H1 (cell line): ENCODE data around the gene SEC14L5. TPM values are rescaled to one million over a fixed set of nuclear protein-coding genes. Genes with fewer than 3 reads are reported as not detected.

Experiments used
- CTCF ChIA-PET: fragments of 300-600 bp; sonication (Branson Sonifier 250); formaldehyde crosslinking; loops from one replicate; lab custom pipeline; 2021; ENCODE audit not compliant: partially characterized antibody; lab: Charles Lee
- POLR2A ChIA-PET: fragments of 300-600 bp; sonication (Branson Sonifier 250); formaldehyde crosslinking; loops from one replicate; lab custom pipeline; 2021; ENCODE audit warnings: inconsistent platforms; ENCODE audit not compliant: partially characterized antibody; lab: Charles Lee
- DNase-seq, 2 experiments: peaks; one replicate each; pipeline versions ENCODE4 v3.0.0 to v3.0.0-alpha.2; 2010 to 2022; ENCODE audit warnings: low spot score in 2 of 2, low read depth in 1 of 2, mixed read lengths in 1 of 2
- FAIRE-seq: peaks from 2 replicates; lab custom pipeline; 2011; peaks lifted over from hg19 to GRCh38; lab: Jason Lieb, UNC
- H2AFZ ChIP-seq: 2 replicates; pipeline ENCODE4 v1.8.1; 2012; ENCODE audit warnings: low read length, inconsistent platforms
- H2AK5ac ChIP-seq: 2 replicates; pipeline ENCODE4 v1.6.1; 2013; ENCODE audit warnings: low read depth, low read length
- H2BK120ac ChIP-seq: replicated peaks from 2 replicates; pipeline ENCODE3; 2013; ENCODE audit warnings: low read depth, low read length, inconsistent platforms
- H2BK12ac ChIP-seq: 2 replicates; pipeline ENCODE4 v1.6.1; 2013; ENCODE audit warnings: low read depth, low read length
- H2BK15ac ChIP-seq: 2 replicates; pipeline ENCODE4 v1.6.1; 2013; ENCODE audit warnings: low read length
- H2BK20ac ChIP-seq: 2 replicates; pipeline ENCODE4 v1.6.1; 2013; ENCODE audit warnings: low read length
- H2BK5ac ChIP-seq: 2 replicates; pipeline ENCODE4 v1.6.1; 2013; ENCODE audit warnings: low read depth, low read length
- H3K14ac ChIP-seq: 2 replicates; pipeline ENCODE4 v1.6.1; 2013; ENCODE audit warnings: inconsistent platforms; ENCODE audit not compliant: insufficient read length
- H3K18ac ChIP-seq: 2 replicates; pipeline ENCODE4 v1.6.1; 2013; ENCODE audit warnings: low read length; ENCODE audit errors: extremely low read depth
- H3K23ac ChIP-seq: 2 replicates; pipeline ENCODE4 v1.6.1; 2013; ENCODE audit warnings: inconsistent platforms; ENCODE audit not compliant: insufficient read length
- H3K23me2 ChIP-seq: 2 replicates; pipeline ENCODE4 v1.6.1; 2013; ENCODE audit warnings: low read depth, low read length
- H3K27ac ChIP-seq: 2 replicates; pipeline ENCODE4 v1.6.1; 2011; ENCODE audit warnings: low read depth, low read length, inconsistent platforms
- H3K27me3 ChIP-seq, 4 experiments: replicated peaks in 1 of 4; 1 replicate in 1 of 4; 2 replicates in 3 of 4; pipeline versions ENCODE4 v1.6.1 to v1.8.1; 2011 to 2013; ENCODE audit warnings: low read length in 3 of 4, mild to moderate bottlenecking in 3 of 4, inconsistent platforms in 2 of 4, mixed read lengths in 2 of 4, moderate library complexity in 1 of 4; ENCODE audit not compliant: control insufficient read depth in 3 of 4, insufficient read depth in 3 of 4; ENCODE audit errors: extremely low read depth in 1 of 4
- H3K36me3 ChIP-seq, 4 experiments: 2 replicates each; pipeline versions ENCODE4 v1.6.1 to v1.8.1; 2011 to 2013; ENCODE audit warnings: mild to moderate bottlenecking in 4 of 4, low read length in 3 of 4, moderate library complexity in 2 of 4, control low read depth in 1 of 4, inconsistent platforms in 1 of 4; ENCODE audit not compliant: insufficient read depth in 4 of 4, control insufficient read depth in 2 of 4
- H3K4ac ChIP-seq: replicated peaks from 2 replicates; pipeline ENCODE3; 2013; ENCODE audit warnings: low read length, low read depth, mixed read lengths, inconsistent platforms; ENCODE audit not compliant: insufficient read length
- H3K4me1 ChIP-seq, 4 experiments: replicated peaks in 1 of 4; 1 replicate in 1 of 4; 2 replicates in 3 of 4; pipeline versions ENCODE4 v1.6.1 to v1.8.1; 2011 to 2013; ENCODE audit warnings: low read length in 3 of 4, inconsistent platforms in 2 of 4, mixed read lengths in 1 of 4; ENCODE audit not compliant: insufficient read depth in 4 of 4, control insufficient read depth in 3 of 4
- H3K4me2 ChIP-seq, 2 experiments: 2 replicates each; pipeline versions ENCODE4 v1.6.1 to v1.8.1; 2011 to 2013; ENCODE audit warnings: low read depth in 2 of 2, low read length in 2 of 2, control low read depth in 1 of 2, inconsistent platforms in 1 of 2, mild to moderate bottlenecking in 1 of 2; ENCODE audit not compliant: insufficient read depth in 1 of 2
- H3K4me3 ChIP-seq, 4 experiments: fragments of 200-600, 300-600 bp in 1 of 4; sonication (generic), shearing (Covaris generic), sonication (Bioruptor Twin) in 1 of 4; 2 replicates each; pipeline versions ENCODE4 v1.5.1 to v1.8.1; 2011 to 2016; ENCODE audit warnings: low read length in 4 of 4, low read depth in 3 of 4, control low read depth in 2 of 4, inconsistent platforms in 2 of 4, mild to moderate bottlenecking in 2 of 4, mixed read lengths in 1 of 4, moderate library complexity in 1 of 4; ENCODE audit not compliant: insufficient read depth in 2 of 4; ENCODE audit errors: extremely low read depth in 1 of 4
- H3K56ac ChIP-seq: replicated peaks from 2 replicates; pipeline ENCODE3; 2013; ENCODE audit warnings: low read depth, mild to moderate bottlenecking, mixed read lengths, low read length, inconsistent platforms; ENCODE audit not compliant: insufficient read length
- H3K79me1 ChIP-seq: 2 replicates; pipeline ENCODE4 v1.6.1; 2013; ENCODE audit warnings: low read depth, low read length, control low read depth
- H3K79me2 ChIP-seq, 2 experiments: 2 replicates each; pipeline versions ENCODE4 v1.6.1 to v1.8.1; 2012 to 2013; ENCODE audit warnings: low read length in 2 of 2, mild to moderate bottlenecking in 2 of 2, inconsistent platforms in 1 of 2; ENCODE audit not compliant: insufficient read depth in 2 of 2, control insufficient read depth in 1 of 2
- H3K9ac ChIP-seq, 4 experiments: replicated peaks in 1 of 4; 1 replicate in 1 of 4; 2 replicates in 3 of 4; pipeline versions ENCODE4 v1.6.1 to v1.8.1; 2011 to 2013; ENCODE audit warnings: low read depth in 3 of 4, low read length in 3 of 4, control low read depth in 2 of 4, mild to moderate bottlenecking in 2 of 4, moderate library complexity in 2 of 4, inconsistent platforms in 1 of 4; ENCODE audit errors: extremely low read depth in 1 of 4
- H3K9me3 ChIP-seq, 2 experiments: 2 replicates each; pipeline versions ENCODE4 v1.6.1 to v1.8.1; 2012 to 2013; ENCODE audit warnings: mild to moderate bottlenecking in 2 of 2, moderate library complexity in 2 of 2, control low read depth in 1 of 2, inconsistent platforms in 1 of 2, low read depth in 1 of 2, low read length in 1 of 2, mixed read lengths in 1 of 2; ENCODE audit not compliant: insufficient read depth in 2 of 2
- H4K20me1 ChIP-seq, 2 experiments: replicated peaks in 1 of 2; 2 replicates each; pipeline versions ENCODE3 to v1.8.1; 2011 to 2013; ENCODE audit warnings: inconsistent platforms in 2 of 2, low read length in 2 of 2, mild to moderate bottlenecking in 1 of 2; ENCODE audit not compliant: insufficient read depth in 2 of 2, control insufficient read depth in 1 of 2
- H4K5ac ChIP-seq: 2 replicates; pipeline ENCODE4 v1.6.1; 2013; ENCODE audit warnings: low read length, low read depth, mixed read lengths, inconsistent platforms; ENCODE audit not compliant: insufficient read length
- H4K8ac ChIP-seq: 2 replicates; pipeline ENCODE4 v1.8.0; 2013; ENCODE audit warnings: mild to moderate bottlenecking, moderate library complexity, low read length, inconsistent platforms; ENCODE audit not compliant: insufficient read depth; ENCODE audit errors: extremely low read depth
- H4K91ac ChIP-seq: replicated peaks from 2 replicates; pipeline ENCODE3; 2013; ENCODE audit warnings: low read length, mixed read lengths, inconsistent platforms; ENCODE audit not compliant: insufficient read length
- CEBPB ChIP-seq: IDR thresholded peaks from 2 replicates; pipeline ENCODE4 v1.6.1; 2012; ENCODE audit warnings: low read depth, low read length
- CREB1 ChIP-seq: IDR thresholded peaks from 2 replicates; pipeline ENCODE4 v1.6.1; 2012; ENCODE audit warnings: inconsistent platforms
- EGR1 ChIP-seq: IDR thresholded peaks from 2 replicates; pipeline ENCODE4 v1.6.1; 2011; ENCODE audit warnings: low read depth, low read length, borderline replicate concordance
- GABPA ChIP-seq: IDR thresholded peaks from 2 replicates; pipeline ENCODE4 v1.6.1; 2011; ENCODE audit warnings: mild to moderate bottlenecking, low read length, moderate library complexity, borderline replicate concordance; ENCODE audit not compliant: insufficient read depth
- JUN ChIP-seq: IDR thresholded peaks from 2 replicates; pipeline ENCODE4 v1.6.1; 2011; ENCODE audit warnings: low read depth, mild to moderate bottlenecking, improper control_type of control experiment, low read length
- KDM1A ChIP-seq: fragments of 200-600, 300-600 bp; sonication (generic); IDR thresholded peaks from 2 replicates; pipeline ENCODE4 v1.7.1; 2016; ENCODE audit warnings: mild to moderate bottlenecking, low read length, borderline replicate concordance
- KDM5A ChIP-seq: fragments of 200-600 bp; IDR thresholded peaks from 2 replicates; pipeline ENCODE4 v1.7.1; 2012; ENCODE audit warnings: mild to moderate bottlenecking, low read length, inconsistent platforms, mixed read lengths
- MAFK ChIP-seq: IDR thresholded peaks from 2 replicates; pipeline ENCODE4 v1.6.1; 2012; ENCODE audit warnings: low read depth, mild to moderate bottlenecking, improper control_type of control experiment, low read length
- RAD21 ChIP-seq, 2 experiments: IDR thresholded peaks in 1 of 2; conservative IDR thresholded peaks in 1 of 2; 2 replicates each; pipeline ENCODE4 v1.6.1; 2011; ENCODE audit warnings: low read depth in 2 of 2, low read length in 2 of 2, improper control_type of control experiment in 1 of 2, inconsistent platforms in 1 of 2, mild to moderate bottlenecking in 1 of 2, moderate library complexity in 1 of 2
- RNF2 ChIP-seq: fragments of 200-900, 300-1000 bp; sonication (generic); IDR thresholded peaks from 2 replicates; pipeline ENCODE4 v1.7.1; 2016; ENCODE audit warnings: borderline replicate concordance, low read depth, mild to moderate bottlenecking, antibody characterized with exemption, low read length; ENCODE audit not compliant: poor library complexity, severe bottlenecking; ENCODE audit errors: missing control alignments
- RXRA ChIP-seq: IDR thresholded peaks from 2 replicates; pipeline ENCODE4 v1.6.1; 2011; ENCODE audit warnings: low read depth, mild to moderate bottlenecking, low read length, moderate library complexity; ENCODE audit not compliant: insufficient read depth
- SAP30 ChIP-seq: fragments of 300-600 bp; sonication (generic); IDR thresholded peaks from 2 replicates; pipeline ENCODE4 v1.7.1; 2012; ENCODE audit warnings: low read length, moderate library complexity, mild to moderate bottlenecking, inconsistent platforms; ENCODE audit not compliant: insufficient read depth, insufficient replicate concordance
- SP2 ChIP-seq: IDR thresholded peaks from 2 replicates; pipeline ENCODE4 v1.6.1; 2012; ENCODE audit warnings: mild to moderate bottlenecking, low read length, inconsistent platforms
- SP4 ChIP-seq: IDR thresholded peaks from 2 replicates; pipeline ENCODE4 v1.6.1; 2012; ENCODE audit warnings: low read length, inconsistent platforms
- YY1 ChIP-seq: IDR thresholded peaks from 2 replicates; pipeline ENCODE4 v1.6.1; 2011; ENCODE audit warnings: low read depth, mild to moderate bottlenecking, low read length
- WGBS, 2 experiments: shearing (Covaris generic) in 1 of 2; methylation state at CpG; one replicate each; pipeline versions ENCODE4 v1.1.6 to v1.1.7; 2013 to 2015; ENCODE audit warnings: low lambda C conversion rate in 2 of 2, mixed read lengths in 2 of 2, inconsistent platforms in 1 of 2, low coverage in 1 of 2, missing lambda C conversion rate in 1 of 2; ENCODE audit not compliant: insufficient replicate concordance in 2 of 2, insufficient coverage in 1 of 2, insufficient read length in 1 of 2; ENCODE audit errors: extremely low coverage in 1 of 2, missing lambda C conversion rate in 1 of 2; 5-methylcytosine and 5-hydroxymethylcytosine counted together
- polyA plus RNA-seq, 7 experiments: library from polyadenylated mRNA; depleted of rRNA in 3 of 7; stranded (reverse) in 5 of 7; unstranded in 2 of 7; fragments of >200 nt in 5 of 7; fragments of 200-250 nt in 2 of 7; gene quantifications; 1 replicate in 5 of 7; 2 replicates in 1 of 7; 4 replicates in 1 of 7; pipeline versions ENCODE4 v1.2.1 to v1.2.3, GENCODE V29; 2011 to 2013; ENCODE audit warnings: missing spikeins in 2 of 7, mixed read lengths in 2 of 7
- total RNA-seq: library from RNA; stranded (reverse); fragmentation: NEBNext Ultra II Directional; extraction: Animal tissue kit (Norgen Biotek cat#: 25700); gene quantifications from 2 replicates; pipeline ENCODE4 v1.2.1, GENCODE V29; 2021

The SEC14L5 gene
- total and polyA plus RNA-seq, 2 of the 8 experiments (the other 6 are each of a cell fraction or from before 2014, with no cell fraction given): 1.9 to 3.0 TPM

- FAIRE-seq: no peak
- H3K9me3 ChIP-seq: no peaks in the 10 kb centered on the region
- no peak overlapping the region for H3K14ac ChIP-seq
- H4K20me1 ChIP-seq: peaks cover 0 to 10% of the 10 kb centered on the region in 2 experiments
- H2BK20ac ChIP-seq: no peak overlapping the region
- no peaks in the 10 kb centered on the region for H3K36me3 ChIP-seq
- H3K18ac ChIP-seq: no peak overlapping the region
- H3K27me3 ChIP-seq: no peaks in the 10 kb centered on the region
- no peak overlapping the region for H3K4me2 ChIP-seq
- H3K4ac ChIP-seq: no peak overlapping the region
- 0 out of 2 replicates have a peak, but pooled peaks cover 2% of the 10 kb centered on the region for H3K79me1 ChIP-seq
- no peak overlapping the region for H2BK15ac ChIP-seq
- no peak overlapping the region for H3K23ac ChIP-seq
- no peak overlapping the region for H2BK120ac ChIP-seq
- no peak overlapping the region for H3K56ac ChIP-seq
- H3K79me2 ChIP-seq: peaks cover 0 to 7% of the 10 kb centered on the region in 2 experiments; a peak in 1 of 4 replicates
- no peak overlapping the region for H4K5ac ChIP-seq
- no peak overlapping the region for H3K9ac ChIP-seq
- H2BK12ac ChIP-seq: no peak overlapping the region
- peaks cover 8 to 30% (median 19%) of the 10 kb centered on the region in 4 experiments for H3K4me1 ChIP-seq
- H2AK5ac ChIP-seq: no peak overlapping the region
- 88% methylated on average over 5 of the region's 5 CpGs; no CpG with 5 or more reads in 1 of the 2 experiments for WGBS, 2 experiments
- DNase-seq: no peak
- no peak overlapping the region for H4K91ac ChIP-seq
- no peak overlapping the region for H2BK5ac ChIP-seq
- no peak overlapping the region for H3K4me3 ChIP-seq
- H4K8ac ChIP-seq: no peak overlapping the region
- ChIA-PET CTCF (interaction anchor here (0.6 to 1.2 kb wide), 3 partner anchors 17 to 226 kb away, joined by 3 to 5 read pairs (median 5); no protein-coding TSS in a partner anchor), POLR2A (interaction anchor here (1.0 kb wide), 1 partner anchor 13 kb away, joined by 3 read pairs; no protein-coding TSS in a partner anchor)
- H3K27ac ChIP-seq: no peak overlapping the region
- H2AFZ ChIP-seq: no peak overlapping the region
- H3K23me2 ChIP-seq: peaks cover 6% of the 10 kb centered on the region; the same call in 1 of the 2 replicates
- TF ChIP-seq YY1 (no peak), CEBPB (no peak), KDM1A (no peak), SAP30 (no peak), SP4 (no peak), SP2 (no peak), MAFK (no peak), JUN (no peak), KDM5A (no peak), CREB1 (no peak), RNF2 (no peak), RAD21 (IDR thresholded peaks at IDR 0.05 in 1 of 2, conservative IDR thresholded peaks at IDR 0.05 in 1 of 2; ENCODE audit: low read depth in 2 of 2, low read length in 2 of 2) (no peak), EGR1 (no peak), GABPA (no peak), RXRA (no peak)
These were observed 19.5 kb upstream of the SEC14L5 start for GRCh38 chr16:4938683-4939030.
